SK-N-SH treated with all-trans-retinoic acid at 6 μM for 48 hours (cell line): ENCODE results near the gene SH3PXD2A.
A peak's percentile ranks its signal among the peaks of the same experiment; 100 is the strongest.

ENCODE experiments used
- ATAC-seq: fragments of 200-7000 bp; cut with Tn5 transposase; 3 replicates; pipeline ENCODE4 v1.9.1; 2020; ENCODE audit warnings: mild to moderate bottlenecking, moderate library complexity
- ARNTL ChIP-seq: fragments of 450-650 bp; formaldehyde crosslinking; IDR thresholded peaks from 2 replicates; pipeline ENCODE4 v1.5.0; 2020; ENCODE audit warnings: low read depth, mild to moderate bottlenecking, moderate library complexity, borderline replicate concordance
- BACH2 ChIP-seq: fragments of 250-450 bp; sonication (Bioruptor Pico); IDR thresholded peaks from 2 replicates; pipeline ENCODE4 v1.9.0; 2021; ENCODE audit warnings: mild to moderate bottlenecking, borderline replicate concordance
- CREB5 ChIP-seq: fragments of 250-450 bp; sonication (Bioruptor Pico); IDR thresholded peaks from 2 replicates; pipeline ENCODE4 v1.5.1; 2020; ENCODE audit warnings: low read depth, mild to moderate bottlenecking, moderate library complexity
- CSDC2 ChIP-seq: fragments of 250-450 bp; sonication (Bioruptor Pico); IDR thresholded peaks from 2 replicates; pipeline ENCODE4 v1.5.0; 2020; ENCODE audit warnings: mild to moderate bottlenecking, moderate library complexity
- CSRNP3 ChIP-seq: fragments of 250-450 bp; sonication (Bioruptor Pico); IDR thresholded peaks from 2 replicates; pipeline ENCODE4 v1.5.1; 2021; ENCODE audit warnings: mild to moderate bottlenecking, moderate library complexity
- ESRRG ChIP-seq: fragments of 250-450 bp; sonication (Bioruptor Pico); IDR thresholded peaks from 2 replicates; pipeline ENCODE4 v1.6.1; 2021; ENCODE audit warnings: mild to moderate bottlenecking
- ISL1 ChIP-seq: fragments of 250-450 bp; sonication (Bioruptor Pico); IDR thresholded peaks from 2 replicates; pipeline ENCODE4 v2.1.2; 2022; ENCODE audit warnings: mild to moderate bottlenecking, moderate library complexity
- PATZ1 ChIP-seq: fragments of 250-450 bp; sonication (Bioruptor Pico); IDR thresholded peaks from 2 replicates; pipeline ENCODE4 v1.8.0; 2020; ENCODE audit warnings: mild to moderate bottlenecking, moderate library complexity, borderline replicate concordance
- POU6F1 ChIP-seq: fragments of 250-450 bp; sonication (Bioruptor Pico); IDR thresholded peaks from 2 replicates; pipeline ENCODE4 v1.8.0; 2021; ENCODE audit warnings: low read depth, mild to moderate bottlenecking, moderate library complexity, borderline replicate concordance
- PPARA ChIP-seq: fragments of 250-450 bp; sonication (Bioruptor Pico); IDR thresholded peaks from 2 replicates; pipeline ENCODE4 v1.5.0; 2020; ENCODE audit warnings: mild to moderate bottlenecking, borderline replicate concordance
- RARB ChIP-seq: fragments of 250-450 bp; sonication (Bioruptor Pico); IDR thresholded peaks from 2 replicates; pipeline ENCODE4 v1.8.0; 2021; ENCODE audit warnings: mild to moderate bottlenecking, moderate library complexity
- SNAI2 ChIP-seq: fragments of 250-450 bp; sonication (Bioruptor Pico); IDR thresholded peaks from 2 replicates; pipeline ENCODE4 v1.5.0; 2020; ENCODE audit warnings: mild to moderate bottlenecking, moderate library complexity
- TCF4 ChIP-seq: fragments of 250-450 bp; sonication (Bioruptor Pico); IDR thresholded peaks from 2 replicates; pipeline ENCODE4 v1.8.0; 2021; ENCODE audit warnings: mild to moderate bottlenecking, moderate library complexity, borderline replicate concordance
- TOX ChIP-seq: fragments of 250-450 bp; sonication (Bioruptor Pico); IDR thresholded peaks from 2 replicates; pipeline ENCODE4 v1.8.0; 2021; ENCODE audit warnings: mild to moderate bottlenecking, moderate library complexity, borderline replicate concordance
- TSHZ2 ChIP-seq: fragments of 250-450 bp; sonication (Bioruptor Pico); IDR thresholded peaks from 2 replicates; pipeline ENCODE4 v1.5.0; 2020; ENCODE audit warnings: mild to moderate bottlenecking, moderate library complexity
- ZC3H10 ChIP-seq: fragments of 250-450 bp; sonication (Bioruptor Pico); IDR thresholded peaks from 2 replicates; pipeline ENCODE4 v1.5.1; 2021; ENCODE audit warnings: mild to moderate bottlenecking, moderate library complexity
- ZFP3 ChIP-seq: fragments of 250-450 bp; sonication (Bioruptor Pico); IDR thresholded peaks from 2 replicates; pipeline ENCODE4 v1.5.0; 2020; ENCODE audit warnings: mild to moderate bottlenecking, moderate library complexity
- ZNF565 ChIP-seq: fragments of 450-650 bp; formaldehyde crosslinking; conservative IDR thresholded peaks from 2 replicates; pipeline ENCODE4 v1.5.0; 2020; ENCODE audit warnings: low read depth, mild to moderate bottlenecking, moderate library complexity
- ZNF70 ChIP-seq: fragments of 450-650 bp; formaldehyde crosslinking; IDR thresholded peaks from 2 replicates; pipeline ENCODE4 v1.5.0; 2020; ENCODE audit warnings: mild to moderate bottlenecking, moderate library complexity
- ZNF8 ChIP-seq: fragments of 450-650 bp; formaldehyde crosslinking; IDR thresholded peaks from 2 replicates; pipeline ENCODE4 v1.5.0; 2020; ENCODE audit warnings: mild to moderate bottlenecking, moderate library complexity

SH3PXD2A gene

GRCh38 chr10:103620352-103620740 lies 235.0 kb downstream of the SH3PXD2A start:
- no peak for TF ChIP-seq PPARA (CRISPR knock-in tag)
- no peak for TF ChIP-seq ZNF8 (CRISPR knock-in tag)
- no peak for TF ChIP-seq RARB (CRISPR knock-in tag)
- no peak for TF ChIP-seq CREB5 (CRISPR knock-in tag)
- no peak for TF ChIP-seq ISL1
- TF ChIP-seq PATZ1 (CRISPR knock-in tag), result no peak
- TF ChIP-seq SNAI2 (CRISPR knock-in tag), result no peak
- no peak for TF ChIP-seq CSRNP3 (CRISPR knock-in tag)
- TF ChIP-seq ZNF565, result no peak
- no peak for TF ChIP-seq ZFP3
- no peak for TF ChIP-seq POU6F1 (CRISPR knock-in tag)
- TF ChIP-seq TCF4, result no peak
- no peak for TF ChIP-seq ESRRG (CRISPR knock-in tag)
- no peak for TF ChIP-seq ARNTL (CRISPR knock-in tag)
- TF ChIP-seq TOX (CRISPR knock-in tag), result no peak
- no peak for TF ChIP-seq ZNF70
- TF ChIP-seq TSHZ2 (CRISPR knock-in tag), result no peak
- ATAC-seq, result no peak

- peak; percentile 6; the same call in 1 of the 3 replicates for ATAC-seq
- TF ChIP-seq ISL1 (no peak), SNAI2 (CRISPR knock-in tag) (no peak), PATZ1 (CRISPR knock-in tag) (no peak), ZC3H10 (CRISPR knock-in tag) (no peak), ZNF565 (no peak), CSRNP3 (CRISPR knock-in tag) (no peak), CSDC2 (CRISPR knock-in tag) (no peak), BACH2 (CRISPR knock-in tag) (no peak), TSHZ2 (CRISPR knock-in tag) (no peak), RARB (CRISPR knock-in tag) (no peak), TCF4 (no peak), PPARA (CRISPR knock-in tag) (no peak), CREB5 (CRISPR knock-in tag) (no peak), ESRRG (CRISPR knock-in tag) (no peak)
These were observed 235.7 kb downstream of the SH3PXD2A start for GRCh38 chr10:103619424-103620351.
